ENCODE results near the gene GNG12. TPM values are rescaled to one million over a fixed set of nuclear protein-coding genes. Genes with fewer than 3 reads are reported as not detected.
A peak's percentile ranks its signal among the peaks of the same experiment; 100 is the strongest.

Gene GNG12
- total RNA-seq, 2 donors from 2014 or later, result 29.1 to 45.4 TPM

DNA sequence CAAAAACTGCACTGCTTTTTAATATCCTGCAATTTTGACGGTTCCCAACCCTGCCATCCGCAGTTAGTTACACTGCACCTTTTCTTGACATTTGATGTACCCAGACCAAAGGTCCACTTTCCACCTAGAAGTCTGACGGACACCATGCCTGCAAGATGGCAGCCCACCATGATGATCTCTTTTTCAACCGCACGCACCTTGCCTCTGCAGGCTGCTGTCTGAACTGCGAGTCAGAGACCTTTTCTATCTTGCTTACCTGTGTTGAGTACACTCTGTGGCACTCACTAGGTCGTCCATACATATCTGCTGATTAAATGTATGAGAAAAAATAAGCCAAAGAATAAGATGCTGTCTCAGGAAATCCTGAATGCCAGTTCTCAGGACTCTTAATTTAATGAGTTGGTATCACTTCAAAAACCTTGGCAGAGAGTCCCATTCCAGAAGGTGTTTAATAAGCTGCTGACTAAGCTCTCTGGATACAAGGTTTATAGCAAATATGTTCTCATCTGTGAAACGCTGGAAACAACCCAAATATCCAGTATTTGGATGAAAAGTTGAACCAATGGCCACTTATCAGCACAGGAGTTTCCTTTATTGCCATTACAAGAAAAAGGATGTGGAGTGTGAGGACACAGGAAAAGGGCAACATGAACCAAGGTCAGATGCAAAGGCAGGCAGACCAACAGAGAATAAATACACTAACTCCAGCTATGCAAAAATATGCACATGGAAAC, 37.9 kb downstream of the GNG12 start:
- no peak for DNase-seq (ENCODE audit: low spot score)
- peaks cover 0 to 18% of the 10 kb centered on the region in 2 donors for H3K4me1 ChIP-seq
- no peaks in the 10 kb centered on the region for H3K27me3 ChIP-seq
- TF ChIP-seq, protein P1, sequence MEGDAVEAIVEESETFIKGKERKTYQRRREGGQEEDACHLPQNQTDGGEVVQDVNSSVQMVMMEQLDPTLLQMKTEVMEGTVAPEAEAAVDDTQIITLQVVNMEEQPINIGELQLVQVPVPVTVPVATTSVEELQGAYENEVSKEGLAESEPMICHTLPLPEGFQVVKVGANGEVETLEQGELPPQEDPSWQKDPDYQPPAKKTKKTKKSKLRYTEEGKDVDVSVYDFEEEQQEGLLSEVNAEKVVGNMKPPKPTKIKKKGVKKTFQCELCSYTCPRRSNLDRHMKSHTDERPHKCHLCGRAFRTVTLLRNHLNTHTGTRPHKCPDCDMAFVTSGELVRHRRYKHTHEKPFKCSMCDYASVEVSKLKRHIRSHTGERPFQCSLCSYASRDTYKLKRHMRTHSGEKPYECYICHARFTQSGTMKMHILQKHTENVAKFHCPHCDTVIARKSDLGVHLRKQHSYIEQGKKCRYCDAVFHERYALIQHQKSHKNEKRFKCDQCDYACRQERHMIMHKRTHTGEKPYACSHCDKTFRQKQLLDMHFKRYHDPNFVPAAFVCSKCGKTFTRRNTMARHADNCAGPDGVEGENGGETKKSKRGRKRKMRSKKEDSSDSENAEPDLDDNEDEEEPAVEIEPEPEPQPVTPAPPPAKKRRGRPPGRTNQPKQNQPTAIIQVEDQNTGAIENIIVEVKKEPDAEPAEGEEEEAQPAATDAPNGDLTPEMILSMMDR (IDR thresholded peaks at IDR 0.05), result no peak
- no peaks in the 10 kb centered on the region for H3K36me3 ChIP-seq
- H3K9me3 ChIP-seq, result no peaks in the 10 kb centered on the region
- H3K4me3 ChIP-seq, result no peak overlapping the region
- no peak overlapping the region for H3K27ac ChIP-seq

DNA sequence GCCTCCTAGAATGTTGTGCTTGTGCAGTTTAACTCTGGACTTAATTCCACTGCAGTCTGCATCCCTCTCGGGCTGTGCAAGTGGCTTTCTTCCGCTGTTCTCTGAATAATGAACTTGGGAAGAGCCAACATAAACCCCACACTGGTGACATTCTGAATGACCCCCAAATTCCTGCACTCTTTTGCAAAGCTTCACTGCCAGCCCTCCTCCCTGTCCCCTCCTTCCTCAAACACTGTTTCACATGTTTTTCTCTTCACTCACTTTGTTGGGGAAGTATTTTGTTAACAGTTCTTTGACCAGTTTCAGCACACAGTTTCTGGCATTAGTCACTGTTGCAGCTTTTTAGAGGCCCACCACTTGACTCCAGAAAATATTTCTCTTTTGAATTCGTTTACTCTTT, 39.7 kb downstream of the GNG12 start:
- Histone ChIP-seq H3K4me3 (no peak overlapping the region), H3K9me3 (no peaks in the 10 kb centered on the region), H3K27me3 (no peaks in the 10 kb centered on the region), H3K4me1 (peaks cover 0 to 18% of the 10 kb centered on the region in 2 donors), H3K27ac (peak overlapping the region in 1 of 2 donors; percentile 13), H3K36me3 (no peaks in the 10 kb centered on the region)
- TF ChIP-seq, protein P1 (IDR thresholded peaks at IDR 0.05), result no peak
- no peak for DNase-seq (ENCODE audit: low spot score)

DNA sequence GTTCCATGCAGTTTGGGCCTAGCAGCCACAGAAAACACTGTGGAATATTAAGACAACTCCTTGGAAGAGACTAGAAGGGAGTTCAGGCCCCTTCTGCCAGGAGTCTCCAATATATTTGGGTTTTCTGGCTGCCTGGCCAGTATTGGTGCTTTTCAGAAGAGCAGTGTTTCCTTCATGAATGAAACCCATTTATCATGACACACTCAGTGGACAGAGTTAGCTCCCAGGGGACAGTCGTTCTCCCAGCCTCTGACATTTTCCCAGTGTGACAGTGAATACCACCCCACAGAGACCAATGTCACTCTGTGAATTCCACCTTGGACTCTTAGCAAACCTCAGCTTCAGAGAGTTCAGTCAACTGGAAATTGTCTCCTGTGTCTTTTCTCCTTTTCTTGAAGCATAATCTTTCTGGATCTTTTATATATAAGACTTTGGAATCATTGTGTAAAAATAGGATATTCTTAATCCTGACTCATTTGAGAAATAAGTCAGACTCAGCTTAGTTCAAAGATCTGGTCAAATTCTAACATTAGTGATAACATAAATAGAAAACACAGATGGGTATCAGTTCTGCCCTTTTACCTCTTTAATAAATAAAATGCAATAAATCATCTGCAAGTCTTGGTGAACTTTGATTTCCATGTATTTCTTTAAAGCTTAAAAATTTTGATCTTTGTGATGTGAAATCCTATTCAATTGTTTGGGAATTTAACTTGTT, 40.4 kb downstream of the GNG12 start:
- DNase-seq (ENCODE audit: low spot score), result no peak
- Histone ChIP-seq H3K27ac (peak overlapping the region in 1 of 2 donors; percentile 20), H3K4me1 (peaks cover 0 to 18% of the 10 kb centered on the region in 2 donors), H3K36me3 (no peaks in the 10 kb centered on the region), H3K27me3 (no peaks in the 10 kb centered on the region), H3K9me3 (no peaks in the 10 kb centered on the region), H3K4me3 (no peak overlapping the region)
- TF ChIP-seq, protein P1 (IDR thresholded peaks at IDR 0.05), result no peak

DNA sequence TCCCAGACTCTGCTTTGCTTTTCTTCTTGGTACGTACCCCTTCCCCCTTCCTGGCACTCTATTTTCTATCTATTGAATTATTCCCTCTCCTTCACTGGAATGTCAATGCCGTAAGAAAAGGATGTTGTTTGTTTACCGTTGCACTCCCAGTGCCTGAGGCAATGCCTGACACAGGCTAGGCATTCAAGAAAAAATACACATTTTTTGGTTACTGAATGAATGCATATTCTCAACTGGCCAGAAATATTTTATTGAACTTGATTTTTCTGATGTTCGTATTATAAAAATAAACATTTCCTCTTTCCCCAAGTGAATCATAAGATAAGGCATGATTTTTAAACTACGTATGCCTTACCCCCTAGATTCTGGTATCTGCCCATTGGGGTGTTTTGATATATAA, 41.2 kb downstream of the GNG12 start:
- TF ChIP-seq, protein P1 (IDR thresholded peaks at IDR 0.05), result no peak
- no peak for DNase-seq (ENCODE audit: low spot score)
- no peaks in the 10 kb centered on the region for H3K36me3 ChIP-seq
- no peak overlapping the region for H3K4me3 ChIP-seq
- no peaks in the 10 kb centered on the region for H3K9me3 ChIP-seq
- H3K27ac ChIP-seq, result peak overlapping the region in 1 of 2 donors; percentile 13
- no peaks in the 10 kb centered on the region for H3K27me3 ChIP-seq
- H3K4me1 ChIP-seq, result peaks cover 0 to 18% of the 10 kb centered on the region in 2 donors

DNA sequence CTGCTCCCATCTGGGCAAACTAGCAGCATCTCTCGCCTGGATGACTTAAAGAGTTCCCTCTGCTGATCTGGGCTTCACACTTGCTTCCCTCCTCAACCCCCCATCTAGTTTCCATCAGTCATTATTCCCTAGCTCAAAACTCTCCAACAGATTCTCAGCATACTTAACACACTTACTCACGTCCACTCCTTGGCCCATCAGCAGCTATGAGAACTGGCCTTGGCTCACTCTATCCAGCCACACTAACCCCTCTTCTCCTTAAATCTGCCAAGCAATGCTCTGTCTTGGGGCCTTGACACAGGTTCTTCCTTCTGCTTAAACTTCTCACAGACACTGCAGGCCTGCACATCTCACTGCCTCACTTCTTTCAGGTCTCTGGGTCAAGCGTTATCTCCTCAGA, 41.6 kb downstream of the GNG12 start:
- H3K9me3 ChIP-seq, result no peaks in the 10 kb centered on the region
- peaks cover 0 to 18% of the 10 kb centered on the region in 2 donors for H3K4me1 ChIP-seq
- peak overlapping the region in 1 of 2 donors; percentile 13 for H3K27ac ChIP-seq
- TF ChIP-seq, protein P1 (IDR thresholded peaks at IDR 0.05), result no peak
- no peak overlapping the region for H3K4me3 ChIP-seq
- H3K36me3 ChIP-seq, result no peaks in the 10 kb centered on the region
- H3K27me3 ChIP-seq, result no peaks in the 10 kb centered on the region
- no peak for DNase-seq (ENCODE audit: low spot score)

All from right atrium auricular region (tissue), 2 donors.